CD14-positive monocyte (primary cell): ENCODE measurements around the gene CDK17. TPM values are rescaled to one million over a fixed set of nuclear protein-coding genes. Genes with fewer than 3 reads are reported as not detected.

Experiments used
- DNase-seq, 3 donors: peaks; one replicate each; pipeline ENCODE4 v3.0.0-alpha.2; 2011 to 2022
- H2AFZ ChIP-seq: 2 replicates; pipeline ENCODE4 v1.6.0; 2012; ENCODE audit warnings: mild to moderate bottlenecking, low read depth, low read length, inconsistent platforms; ENCODE audit not compliant: insufficient read depth, poor library complexity, severe bottlenecking
- H3K27ac ChIP-seq, 2 donors: 1 replicate in 1 of 2; 2 replicates in 1 of 2; pipeline ENCODE4 v1.5.1; 2012 to 2013; ENCODE audit warnings: low read length in 2 of 2, control low read depth in 1 of 2, inconsistent platforms in 1 of 2, low read depth in 1 of 2, mild to moderate bottlenecking in 1 of 2
- H3K27me3 ChIP-seq, 2 donors: one replicate each; pipeline versions ENCODE4 v1.6.0 to v1.6.1; 2011 to 2013; ENCODE audit warnings: low read length in 2 of 2; ENCODE audit not compliant: control insufficient read depth in 2 of 2, insufficient read depth in 2 of 2
- H3K36me3 ChIP-seq, 2 donors: replicated peaks in 1 of 2; 1 replicate in 1 of 2; 2 replicates in 1 of 2; pipeline versions ENCODE4 v1.5.1 to v1.6.1; 2012 to 2013; ENCODE audit warnings: low read length in 2 of 2, control low read depth in 1 of 2, inconsistent platforms in 1 of 2, mild to moderate bottlenecking in 1 of 2; ENCODE audit not compliant: insufficient read depth in 2 of 2, control insufficient read depth in 1 of 2
- H3K4me1 ChIP-seq, 2 donors: 1 replicate in 1 of 2; 2 replicates in 1 of 2; pipeline versions ENCODE4 v1.5.1 to v1.6.1; 2012 to 2013; ENCODE audit warnings: low read length in 2 of 2, control low read depth in 1 of 2, inconsistent platforms in 1 of 2, mild to moderate bottlenecking in 1 of 2, moderate library complexity in 1 of 2; ENCODE audit not compliant: insufficient read depth in 2 of 2, control insufficient read depth in 1 of 2
- H3K4me2 ChIP-seq: replicated peaks from 2 replicates; pipeline ENCODE3; 2012; ENCODE audit warnings: low read length, moderate library complexity, mild to moderate bottlenecking; ENCODE audit not compliant: poor library complexity, severe bottlenecking; ENCODE audit errors: extremely low read depth
- H3K4me3 ChIP-seq, 3 experiments: fragments of 200-600 bp in 1 of 3; sonication (generic) in 1 of 3; replicated peaks in 1 of 3; 1 replicate in 2 of 3; 2 replicates in 1 of 3; pipeline ENCODE4 v1.5.1; 2011 to 2013; ENCODE audit warnings: low read length in 3 of 3, mild to moderate bottlenecking in 3 of 3, control low read depth in 2 of 3, low read depth in 2 of 3, inconsistent platforms in 1 of 3, moderate library complexity in 1 of 3
- H3K79me2 ChIP-seq: 2 replicates; pipeline ENCODE4 v1.6.0; 2012; ENCODE audit warnings: mild to moderate bottlenecking, control low read depth, inconsistent platforms, low read length, moderate library complexity; ENCODE audit not compliant: insufficient read depth
- H3K9ac ChIP-seq: 2 replicates; pipeline ENCODE4 v1.6.0; 2017; ENCODE audit warnings: low read length, mild to moderate bottlenecking; ENCODE audit not compliant: insufficient read depth, poor library complexity, severe bottlenecking
- H3K9me3 ChIP-seq, 2 donors: replicated peaks in 1 of 2; 1 replicate in 1 of 2; 2 replicates in 1 of 2; pipeline versions ENCODE4 v1.5.1 to v1.6.1; 2012 to 2013; ENCODE audit warnings: low read length in 2 of 2, control low read depth in 1 of 2; ENCODE audit not compliant: control insufficient read depth in 1 of 2, insufficient read depth in 1 of 2
- H4K20me1 ChIP-seq: 2 replicates; pipeline ENCODE4 v1.6.0; 2012; ENCODE audit warnings: mild to moderate bottlenecking, low read length, control low read depth, moderate library complexity; ENCODE audit not compliant: insufficient read depth
- H3K27ac Mint-ChIP-seq, 7 donors: one replicate each; pipeline ENCODE4 v1.8.0; 2020; ENCODE audit warnings: mild to moderate bottlenecking in 7 of 7, mixed read lengths in 7 of 7, moderate library complexity in 6 of 7, inconsistent platforms in 2 of 7
- H3K27me3 Mint-ChIP-seq, 3 donors: one replicate each; pipeline ENCODE4 v1.8.0; 2021 to 2022; ENCODE audit warnings: low read depth in 3 of 3, mild to moderate bottlenecking in 3 of 3, mixed read lengths in 3 of 3, moderate library complexity in 3 of 3, inconsistent platforms in 1 of 3
- H3K36me3 Mint-ChIP-seq, 2 donors: one replicate each; pipeline ENCODE4 v1.8.0; 2020; ENCODE audit warnings: mixed read lengths in 2 of 2, inconsistent platforms in 1 of 2, mild to moderate bottlenecking in 1 of 2
- H3K4me1 Mint-ChIP-seq: one replicate; pipeline ENCODE4 v1.8.0; 2020; ENCODE audit warnings: mild to moderate bottlenecking, mixed read lengths
- H3K4me3 Mint-ChIP-seq, 2 donors: one replicate each; pipeline ENCODE4 v1.8.0; 2020; ENCODE audit warnings: mild to moderate bottlenecking in 2 of 2, mixed read lengths in 2 of 2, moderate library complexity in 1 of 2
- H3K9me3 Mint-ChIP-seq, 7 donors: one replicate each; pipeline ENCODE4 v1.8.0; 2020 to 2022; ENCODE audit warnings: mixed read lengths in 7 of 7, mild to moderate bottlenecking in 6 of 7, moderate library complexity in 6 of 7, inconsistent platforms in 2 of 7
- WGBS: methylation state at CpG from one replicate; pipeline ENCODE4 v1.1.5; 2013; ENCODE audit warnings: missing lambda C conversion rate; ENCODE audit not compliant: insufficient coverage; 5-methylcytosine and 5-hydroxymethylcytosine counted together
- intact Hi-C, 2 donors: fragments of 100-400 bp; cut with micrococcal nuclease; formaldehyde crosslinking; loops; one replicate each; pipeline versions ENCODE4 v1.15.0 to v1.15.1; 2023
- polyA plus RNA-seq, 3 donors: library from polyadenylated mRNA; depleted of rRNA in 1 of 3; unstranded in 2 of 3; stranded (reverse) in 1 of 3; fragments of 300-500 nt in 2 of 3; fragments of >200 nt in 1 of 3; fragmentation: Illumina TruSeq in 2 of 3; gene quantifications; 1 replicate in 2 of 3; 2 replicates in 1 of 3; pipeline ENCODE4 v1.2.3, GENCODE V29; 2012 to 2021
- TF ChIP-seq, protein P1 (sequence below): fragments of 200-600 bp; IDR thresholded peaks from one replicate; pipeline ENCODE4 v1.8.0; 2022; ENCODE audit warnings: antibody characterized with exemption, mild to moderate bottlenecking

The CDK17 gene
- polyA plus RNA-seq, 3 donors = 3.6 to 6.9 (median 6.4) TPM

DNA sequence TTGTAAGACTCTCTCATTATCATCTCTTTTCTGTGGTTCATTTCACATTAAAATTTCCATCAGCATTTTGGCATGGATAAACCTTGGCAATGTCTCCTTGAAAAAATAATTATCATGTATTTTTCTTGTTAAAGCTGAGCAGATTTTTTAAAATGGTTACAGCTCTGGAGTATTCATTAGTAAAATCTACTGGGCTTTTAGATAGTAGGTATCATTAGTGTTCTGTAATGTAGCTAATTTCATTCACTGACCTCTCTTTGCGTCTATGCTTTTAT is 36.9 kb upstream of the CDK17 start:
- Histone ChIP-seq H3K36me3 (no peaks in the 10 kb centered on the region), H3K4me3 (no peak overlapping the region), H3K4me2 (no peak overlapping the region), H3K27ac (no peak overlapping the region), H4K20me1 (no peaks in the 10 kb centered on the region), H3K9ac (no peak overlapping the region), H3K9me3 (no peaks in the 10 kb centered on the region), H3K79me2 (no peaks in the 10 kb centered on the region), H3K27me3 (no peaks in the 10 kb centered on the region), H2AFZ (no peak overlapping the region), H3K4me1 (peaks cover 11% of the 10 kb centered on the region in 2 donors)
- peaks cover 10% of the 10 kb centered on the region for H3K4me1 Mint-ChIP-seq
- no peak overlapping the region for H3K4me3 Mint-ChIP-seq
- DNase-seq = no peak
- no peak overlapping the region for H3K27ac Mint-ChIP-seq
- TF ChIP-seq, protein P1, sequence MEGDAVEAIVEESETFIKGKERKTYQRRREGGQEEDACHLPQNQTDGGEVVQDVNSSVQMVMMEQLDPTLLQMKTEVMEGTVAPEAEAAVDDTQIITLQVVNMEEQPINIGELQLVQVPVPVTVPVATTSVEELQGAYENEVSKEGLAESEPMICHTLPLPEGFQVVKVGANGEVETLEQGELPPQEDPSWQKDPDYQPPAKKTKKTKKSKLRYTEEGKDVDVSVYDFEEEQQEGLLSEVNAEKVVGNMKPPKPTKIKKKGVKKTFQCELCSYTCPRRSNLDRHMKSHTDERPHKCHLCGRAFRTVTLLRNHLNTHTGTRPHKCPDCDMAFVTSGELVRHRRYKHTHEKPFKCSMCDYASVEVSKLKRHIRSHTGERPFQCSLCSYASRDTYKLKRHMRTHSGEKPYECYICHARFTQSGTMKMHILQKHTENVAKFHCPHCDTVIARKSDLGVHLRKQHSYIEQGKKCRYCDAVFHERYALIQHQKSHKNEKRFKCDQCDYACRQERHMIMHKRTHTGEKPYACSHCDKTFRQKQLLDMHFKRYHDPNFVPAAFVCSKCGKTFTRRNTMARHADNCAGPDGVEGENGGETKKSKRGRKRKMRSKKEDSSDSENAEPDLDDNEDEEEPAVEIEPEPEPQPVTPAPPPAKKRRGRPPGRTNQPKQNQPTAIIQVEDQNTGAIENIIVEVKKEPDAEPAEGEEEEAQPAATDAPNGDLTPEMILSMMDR = no peak
- peaks cover 0 to 4% (median 0%) of the 10 kb centered on the region in 7 donors for H3K9me3 Mint-ChIP-seq
- no peaks in the 10 kb centered on the region for H3K36me3 Mint-ChIP-seq
- WGBS = no CpG with 5 or more reads among the region's 1 CpG
- peaks cover 0 to 5% (median 0%) of the 10 kb centered on the region in 3 donors for H3K27me3 Mint-ChIP-seq
- intact Hi-C loops = no loop called here

DNA sequence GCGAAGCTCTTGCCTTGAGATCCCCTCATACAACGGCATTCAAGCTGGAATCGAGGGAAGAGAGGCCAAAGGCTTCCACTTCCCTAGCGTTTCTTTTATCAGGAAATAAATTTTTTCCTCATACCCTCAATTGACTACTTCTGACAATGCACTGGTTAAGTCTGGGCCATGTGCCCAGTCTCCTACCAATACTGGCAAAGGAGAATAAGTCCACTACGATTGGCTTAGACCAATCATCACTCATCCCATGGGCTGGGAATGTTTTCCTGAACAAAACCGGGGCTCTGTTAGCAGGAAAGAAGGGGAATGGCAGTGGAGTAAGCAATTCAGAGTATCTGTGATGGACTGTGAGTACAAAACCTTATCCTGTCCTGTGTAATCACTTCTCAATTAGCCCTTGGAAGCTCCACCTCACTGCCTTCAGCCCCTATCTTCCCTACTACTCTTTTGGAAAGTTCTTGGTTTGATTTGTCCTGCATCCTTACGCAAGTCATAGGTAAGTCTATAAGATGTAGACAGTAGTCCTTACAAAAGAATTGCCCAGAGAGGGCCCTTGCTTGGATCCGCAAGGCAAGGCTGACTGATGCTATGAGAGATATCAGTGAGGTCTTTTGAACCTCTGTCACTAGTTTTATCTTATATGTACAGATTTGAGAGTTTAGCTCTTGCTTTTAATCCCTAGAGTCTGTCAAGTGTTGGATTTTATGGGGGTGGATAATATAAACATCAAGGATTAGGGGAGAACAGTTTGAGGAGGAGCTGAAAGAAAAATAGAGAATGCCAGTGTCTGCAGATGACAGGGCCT is 36.3 kb upstream of the CDK17 start:
- TF ChIP-seq, protein P1 = no peak
- no peak overlapping the region for H3K27ac Mint-ChIP-seq
- peaks cover 0 to 4% (median 0%) of the 10 kb centered on the region in 7 donors for H3K9me3 Mint-ChIP-seq
- Histone ChIP-seq H3K36me3 (no peaks in the 10 kb centered on the region), H3K4me3 (no peak overlapping the region), H2AFZ (no peak overlapping the region), H3K9me3 (no peaks in the 10 kb centered on the region), H3K27me3 (no peaks in the 10 kb centered on the region), H3K4me1 (peaks cover 11% of the 10 kb centered on the region in 2 donors), H3K27ac (no peak overlapping the region), H4K20me1 (no peaks in the 10 kb centered on the region), H3K9ac (no peak overlapping the region), H3K79me2 (no peaks in the 10 kb centered on the region), H3K4me2 (no peak overlapping the region)
- no peak for DNase-seq
- no peak overlapping the region for H3K4me3 Mint-ChIP-seq
- intact Hi-C loops = no loop called here
- no peaks in the 10 kb centered on the region for H3K36me3 Mint-ChIP-seq
- H3K4me1 Mint-ChIP-seq = peaks cover 10% of the 10 kb centered on the region
- peaks cover 0 to 5% (median 0%) of the 10 kb centered on the region in 3 donors for H3K27me3 Mint-ChIP-seq
- WGBS = 100% methylated on average over 3 of the region's 8 CpGs
